Suprapubic skin (tissue), 3 donors: ENCODE data around the gene MED25.

Experiments
- CTCF ChIP-seq, 2 donors: fragments of 200-600 bp in 1 of 2; fragments of 450-650 bp in 1 of 2; sonication (generic) in 1 of 2; IDR thresholded peaks; one replicate each; pipeline ENCODE4 v1.5.1; 2016 to 2019; ENCODE audit warnings: antibody characterized with exemption in 2 of 2, mild to moderate bottlenecking in 1 of 2, moderate library complexity in 1 of 2
- POLR2A ChIP-seq, 2 donors: fragments of 450-650 bp; IDR thresholded peaks; one replicate each; pipeline ENCODE4 v1.6.1; 2017; ENCODE audit warnings: antibody characterized with exemption in 2 of 2, mild to moderate bottlenecking in 2 of 2, moderate library complexity in 2 of 2

- TF ChIP-seq POLR2A (IDR thresholded peaks at IDR 0.05): no peak
- TF ChIP-seq CTCF (IDR thresholded peaks at IDR 0.05): no peak
Observed at GRCh38 chr19:49801401-49801888, 16.6 kb upstream of the MED25 start.
